Muscle of leg (tissue), 11 donors: ENCODE results near the gene TSPEAR. TPM values are rescaled to one million over a fixed set of nuclear protein-coding genes. Genes with fewer than 3 reads are reported as not detected.

Experiments
- DNase-seq: peaks from one replicate; pipeline ENCODE4 v3.0.0; 2013
- H3K27ac ChIP-seq: one replicate; pipeline ENCODE4 v1.5.1; 2013; ENCODE audit warnings: mild to moderate bottlenecking, low read length, control low read depth
- H3K27me3 ChIP-seq: one replicate; pipeline ENCODE4 v1.6.1; 2013; ENCODE audit warnings: low read length; ENCODE audit not compliant: control insufficient read depth, insufficient read depth
- H3K36me3 ChIP-seq: one replicate; pipeline ENCODE4 v1.6.1; 2013; ENCODE audit warnings: low read length; ENCODE audit not compliant: control insufficient read depth, insufficient read depth
- H3K4me1 ChIP-seq: one replicate; pipeline ENCODE4 v1.6.1; 2013; ENCODE audit warnings: low read length; ENCODE audit not compliant: control insufficient read depth, insufficient read depth
- H3K4me3 ChIP-seq: one replicate; pipeline ENCODE4 v1.5.1; 2013; ENCODE audit warnings: low read length, control low read depth
- H3K9me3 ChIP-seq: replicated peaks from 2 replicates; pipeline ENCODE4 v1.6.1; 2013; ENCODE audit warnings: low read depth, low read length; ENCODE audit not compliant: control insufficient read depth
- WGBS: methylation state at CpG from one replicate; pipeline ENCODE4 v1.1.5; 2013; ENCODE audit warnings: missing lambda C conversion rate; ENCODE audit not compliant: insufficient coverage; 5-methylcytosine and 5-hydroxymethylcytosine counted together
- polyA plus RNA-seq, 8 donors: library from polyadenylated mRNA; unstranded; fragments of 120-200 nt; gene quantifications; one replicate each; pipeline versions ENCODE4 v1.2.1 to v1.2.3, GENCODE V29; 2013; ENCODE audit warnings: inconsistent platforms in 1 of 8, low replicate concordance in 1 of 8; ENCODE audit not compliant: insufficient read length in 8 of 8, insufficient read depth in 1 of 8
- total RNA-seq: library from RNA; stranded (reverse); fragments of 120-200 nt; gene quantifications from one replicate; pipeline ENCODE4 v1.2.4, GENCODE V29; 2013

TSPEAR gene
- total and polyA plus RNA-seq, 9 donors, result 0.04 to 1.5 (median 0.10) TPM; not detected in 2

DNA sequence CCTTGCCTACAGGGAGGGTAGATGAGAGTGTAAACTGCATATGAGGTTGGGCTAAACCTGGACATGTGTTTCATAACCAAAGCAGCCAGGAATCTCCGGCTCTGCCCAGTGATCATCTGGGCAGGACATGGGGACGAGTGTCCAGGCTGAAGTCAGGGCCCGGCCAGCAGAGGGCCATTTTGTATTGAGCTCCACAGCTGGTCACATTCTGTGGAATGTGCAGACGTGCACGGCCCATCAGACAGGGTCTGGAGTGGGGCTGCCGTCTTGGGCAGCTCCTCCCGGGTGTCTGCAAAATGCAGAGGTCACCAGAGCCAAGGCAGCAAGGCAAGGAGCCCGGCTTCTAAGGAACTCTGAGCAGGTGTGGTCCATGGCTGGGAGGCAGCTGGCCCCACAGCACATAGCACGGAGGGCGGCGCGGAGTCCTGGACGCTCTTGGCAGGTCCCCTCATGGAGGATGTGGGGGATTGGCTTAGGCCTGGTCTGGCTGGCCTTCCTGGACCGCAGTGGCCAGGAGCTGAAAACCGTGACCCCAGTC is 249.8 kb downstream of the TSPEAR start:
- Histone ChIP-seq H3K4me3 (no peak overlapping the region), H3K4me1 (peaks cover 23% of the 10 kb centered on the region), H3K27me3 (peaks cover 4% of the 10 kb centered on the region), H3K27ac (peak overlapping the region; percentile 20), H3K36me3 (peaks cover 4% of the 10 kb centered on the region), H3K9me3 (no peaks in the 10 kb centered on the region)
- peak; percentile 77 for DNase-seq
- WGBS, result 22% methylated on average over 15 of the region's 15 CpGs

DNA sequence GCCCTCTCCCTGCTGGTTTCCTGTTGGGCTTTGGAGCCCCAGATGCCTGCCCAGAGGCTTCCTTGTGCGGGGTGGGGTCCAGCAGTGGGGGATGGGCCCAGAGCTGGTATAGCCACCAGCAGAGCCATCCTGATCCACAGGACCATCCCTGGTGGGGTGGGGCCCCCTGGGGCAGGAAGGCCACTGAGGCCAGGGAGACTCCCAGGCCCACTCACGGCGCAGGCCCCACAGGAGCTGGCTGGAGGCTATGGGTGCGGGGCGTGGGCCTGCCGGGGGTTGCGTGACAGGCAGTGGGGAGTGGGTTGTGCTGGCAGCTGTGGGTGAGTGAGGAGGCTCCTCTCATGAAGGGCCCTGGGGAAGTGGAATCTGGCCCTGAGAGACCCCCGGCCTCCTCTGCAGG is 250.4 kb downstream of the TSPEAR start:
- peaks cover 4% of the 10 kb centered on the region for H3K27me3 ChIP-seq
- no peak for DNase-seq
- no peak overlapping the region for H3K4me3 ChIP-seq
- H3K9me3 ChIP-seq, result no peaks in the 10 kb centered on the region
- H3K4me1 ChIP-seq, result peaks cover 27% of the 10 kb centered on the region
- no peak overlapping the region for H3K27ac ChIP-seq
- WGBS, result 90% methylated on average over 3 of the region's 8 CpGs
- peaks cover 4% of the 10 kb centered on the region for H3K36me3 ChIP-seq

DNA sequence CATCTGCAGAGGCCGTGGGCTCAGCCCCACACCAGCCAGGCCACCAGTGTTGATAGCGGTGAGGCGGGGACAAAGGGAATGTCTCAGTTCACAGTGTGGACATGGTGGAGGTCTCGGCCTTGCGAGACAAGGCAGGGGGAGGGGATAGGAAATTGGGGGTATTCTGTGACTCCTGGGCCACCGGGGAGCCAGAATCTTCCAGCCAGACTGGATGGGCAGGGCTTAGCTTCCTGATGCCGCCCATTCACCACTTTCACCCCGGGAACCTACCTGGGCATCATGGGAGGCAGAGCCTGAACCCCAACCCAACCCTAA is 251.0 kb downstream of the TSPEAR start:
- Histone ChIP-seq H3K9me3 (no peaks in the 10 kb centered on the region), H3K27ac (no peak overlapping the region), H3K4me1 (peaks cover 30% of the 10 kb centered on the region), H3K36me3 (peaks cover 4% of the 10 kb centered on the region), H3K4me3 (no peak overlapping the region), H3K27me3 (peaks cover 4% of the 10 kb centered on the region)
- no peak for DNase-seq
- 84% methylated on average over 5 of the region's 8 CpGs for WGBS

DNA sequence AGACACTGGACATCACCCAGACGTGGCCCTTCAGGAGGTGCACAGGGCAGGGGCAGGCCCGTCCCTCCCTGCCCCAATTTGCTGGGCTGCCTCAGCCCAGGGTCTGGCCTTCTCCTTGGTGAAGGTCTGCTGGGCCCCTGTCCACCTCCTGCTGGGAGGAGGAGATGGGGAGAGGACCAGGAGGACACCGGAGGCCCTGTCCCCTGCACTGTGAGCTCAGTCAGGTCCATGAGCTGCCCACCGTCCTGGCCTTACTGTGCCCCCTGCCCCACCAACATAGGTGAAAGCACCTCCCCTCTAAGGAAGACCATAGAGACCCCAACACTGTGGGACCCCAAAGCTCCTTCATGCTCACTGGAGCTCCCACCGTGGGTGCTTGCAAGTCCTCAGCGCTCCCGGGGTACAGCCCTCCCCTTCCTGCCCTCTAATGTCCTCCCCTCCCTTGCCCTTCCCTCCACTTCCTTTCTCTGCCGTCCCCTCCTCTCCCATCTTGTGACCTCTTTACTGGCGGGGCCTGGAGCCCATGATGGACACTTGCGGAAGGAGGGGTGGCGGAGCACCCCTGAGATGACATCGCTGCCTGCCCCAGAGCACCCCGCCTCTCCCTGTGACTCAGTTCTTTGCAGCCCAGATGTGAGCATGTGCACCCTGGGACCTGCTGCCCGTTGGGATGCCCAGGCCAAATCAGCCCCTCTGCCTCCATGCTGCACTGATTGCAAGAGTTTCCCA is 251.5 kb downstream of the TSPEAR start:
- 81% methylated on average over 11 of the region's 14 CpGs for WGBS
- Histone ChIP-seq H3K4me3 (no peak overlapping the region), H3K27me3 (peaks cover 4% of the 10 kb centered on the region), H3K9me3 (no peaks in the 10 kb centered on the region), H3K4me1 (peaks cover 30% of the 10 kb centered on the region), H3K36me3 (peaks cover 4% of the 10 kb centered on the region), H3K27ac (no peak overlapping the region)
- no peak for DNase-seq

DNA sequence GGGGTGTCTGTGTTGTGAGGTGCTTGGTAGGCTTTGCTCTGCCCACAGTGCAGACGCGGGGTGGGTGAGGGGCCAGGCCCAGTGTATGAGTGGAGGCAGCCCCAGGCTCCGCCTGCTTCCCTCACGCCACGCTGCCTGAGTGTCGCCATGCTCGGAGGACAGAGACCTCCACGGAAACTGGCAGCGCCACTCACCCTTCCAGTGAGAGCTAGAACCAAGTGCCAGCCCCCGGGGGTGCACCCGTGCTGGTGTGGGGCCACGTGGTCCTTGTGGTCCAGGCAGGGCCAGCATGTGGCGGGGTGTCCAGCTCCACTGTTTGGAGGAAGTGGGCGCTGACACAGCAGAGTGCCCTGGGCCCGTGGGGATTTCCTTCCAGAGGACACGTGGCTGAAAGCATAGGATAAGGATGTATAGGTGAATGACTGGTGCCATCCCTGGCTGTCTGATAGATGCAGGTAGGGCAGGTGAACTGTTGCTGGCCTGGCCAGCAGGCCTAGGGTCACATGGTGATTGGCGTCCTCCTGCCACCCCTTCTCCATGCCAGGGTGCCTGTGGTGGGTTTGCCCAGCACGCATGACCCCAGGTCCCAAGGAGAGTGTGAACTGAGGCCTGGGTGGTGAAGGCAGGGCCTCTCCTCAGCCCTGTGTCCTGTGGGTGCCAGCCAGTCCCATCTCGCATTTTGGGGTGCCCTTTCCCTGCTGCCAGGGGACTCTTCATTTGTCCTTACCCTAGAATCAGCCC is 252.2 kb downstream of the TSPEAR start:
- Histone ChIP-seq H3K27me3 (peaks cover 6% of the 10 kb centered on the region), H3K9me3 (peaks cover 2% of the 10 kb centered on the region), H3K4me1 (peaks cover 30% of the 10 kb centered on the region), H3K27ac (no peak overlapping the region), H3K36me3 (peaks cover 4% of the 10 kb centered on the region), H3K4me3 (no peak overlapping the region)
- 91% methylated on average over 17 of the region's 19 CpGs for WGBS
- no peak for DNase-seq

DNA sequence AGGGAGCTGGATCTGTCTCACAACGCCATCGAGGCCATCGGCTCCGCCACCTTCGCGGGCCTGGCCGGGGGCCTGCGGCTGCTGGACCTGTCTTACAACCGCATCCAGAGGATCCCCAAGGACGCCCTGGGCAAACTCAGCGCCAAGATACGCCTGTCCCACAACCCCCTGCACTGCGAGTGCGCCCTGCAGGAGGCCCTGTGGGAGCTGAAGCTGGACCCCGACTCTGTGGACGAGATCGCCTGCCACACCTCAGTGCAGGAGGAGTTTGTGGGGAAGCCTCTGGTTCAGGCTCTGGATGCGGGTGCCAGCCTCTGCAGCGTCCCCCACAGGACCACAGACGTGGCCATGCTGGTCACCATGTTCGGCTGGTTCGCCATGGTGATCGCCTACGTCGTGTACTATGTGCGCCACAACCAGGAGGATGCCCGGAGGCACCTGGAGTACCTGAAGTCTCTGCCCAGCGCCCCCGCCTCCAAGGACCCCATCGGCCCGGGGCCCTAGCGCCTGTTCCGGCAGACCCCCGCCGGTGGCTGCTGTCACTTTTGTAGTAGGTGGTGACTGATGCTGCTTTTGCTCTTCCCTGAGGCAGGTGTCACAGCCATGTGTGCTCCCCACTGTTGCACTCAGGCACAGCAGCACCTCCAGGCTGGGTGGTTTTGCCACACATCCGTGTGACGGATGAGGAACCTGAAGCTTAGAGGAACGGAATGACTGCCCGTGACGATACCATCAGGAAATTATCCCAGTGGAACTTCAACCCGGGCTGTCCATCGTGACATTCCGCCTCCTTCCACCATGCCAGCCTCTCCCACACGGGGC is 254.2 kb downstream of the TSPEAR start:
- Histone ChIP-seq H3K9me3 (peaks cover 6% of the 10 kb centered on the region), H3K27ac (no peak overlapping the region), H3K36me3 (peaks cover 4% of the 10 kb centered on the region), H3K27me3 (peaks cover 10% of the 10 kb centered on the region), H3K4me1 (peaks cover 24% of the 10 kb centered on the region), H3K4me3 (no peak overlapping the region)
- DNase-seq, result no peak
- 96% methylated on average over 30 of the region's 44 CpGs for WGBS

DNA sequence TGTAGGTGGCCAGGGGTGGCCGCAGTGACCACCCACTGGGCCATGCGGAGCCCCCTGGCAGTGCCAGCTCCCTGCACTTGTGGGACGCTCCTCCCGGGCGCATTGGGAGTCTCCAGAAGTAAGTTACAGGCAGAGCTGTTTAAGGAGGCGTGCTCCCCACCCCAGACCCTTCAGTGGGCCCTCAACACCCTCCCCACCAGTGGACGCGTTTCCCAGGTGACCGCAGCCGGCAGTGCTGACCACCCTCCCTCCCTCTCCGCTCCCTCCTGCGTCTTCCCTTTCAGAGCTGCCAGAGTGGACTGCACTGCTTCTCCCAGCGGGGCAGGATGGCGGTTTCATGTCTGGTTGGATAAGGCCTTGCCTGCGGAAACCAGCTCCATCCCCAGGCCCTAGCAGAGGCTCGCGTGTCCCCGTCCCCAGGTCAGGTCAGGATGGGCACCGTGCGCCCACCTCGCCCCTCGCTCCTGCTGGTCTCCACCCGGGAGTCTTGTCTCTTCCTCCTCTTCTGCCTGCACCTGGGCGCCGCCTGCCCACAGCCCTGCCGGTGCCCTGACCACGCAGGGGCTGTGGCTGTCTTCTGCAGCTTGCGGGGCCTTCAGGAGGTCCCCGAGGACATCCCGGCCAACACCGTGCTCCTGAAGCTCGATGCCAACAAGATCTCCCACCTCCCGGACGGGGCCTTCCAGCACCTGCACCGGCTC is 255.0 kb downstream of the TSPEAR start:
- 76% methylated on average over 30 of the region's 35 CpGs for WGBS
- no peak for DNase-seq
- Histone ChIP-seq H3K36me3 (peaks cover 4% of the 10 kb centered on the region), H3K4me1 (peaks cover 16% of the 10 kb centered on the region), H3K4me3 (peak overlapping the region; percentile 48), H3K27me3 (peaks cover 14% of the 10 kb centered on the region), H3K9me3 (peaks cover 6% of the 10 kb centered on the region), H3K27ac (no peak overlapping the region)

DNA sequence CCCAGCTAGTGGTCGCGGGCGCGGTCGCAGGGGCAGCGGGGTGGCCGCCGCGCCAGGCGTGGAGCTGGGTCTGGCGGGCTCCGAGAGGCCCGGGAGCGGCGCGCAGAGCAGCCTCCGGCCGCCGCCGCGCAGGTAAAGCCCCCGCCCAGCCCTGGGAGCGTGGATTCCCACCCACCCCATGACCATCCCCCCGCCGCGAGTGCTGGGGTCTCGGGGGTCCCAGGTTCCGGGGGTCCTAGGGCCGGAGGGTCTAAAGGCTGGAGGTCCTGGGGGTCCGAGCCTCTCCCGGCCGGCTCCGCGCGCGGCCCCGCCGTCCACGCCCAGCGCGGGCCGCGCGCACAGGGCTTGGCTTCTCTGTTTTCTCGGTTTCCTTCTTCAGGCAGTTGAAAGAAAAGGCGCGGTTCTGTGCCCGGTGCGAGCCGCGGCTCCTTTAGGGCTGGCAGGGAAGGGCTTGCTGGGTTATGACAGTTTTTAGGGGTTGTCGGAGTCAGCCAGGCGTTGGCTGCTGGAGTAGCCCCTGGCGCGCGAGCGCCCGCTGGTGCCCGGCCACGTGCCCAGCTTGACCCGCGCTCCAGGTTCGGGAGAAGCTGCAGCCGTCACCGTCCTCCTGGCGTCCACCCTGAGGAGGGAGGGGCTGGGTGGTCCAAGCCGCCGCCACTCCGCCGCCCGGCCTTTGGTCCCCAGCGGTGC is 255.7 kb downstream of the TSPEAR start:
- H3K27me3 ChIP-seq, result peaks cover 19% of the 10 kb centered on the region
- H3K4me1 ChIP-seq, result peaks cover 9% of the 10 kb centered on the region
- peaks cover 4% of the 10 kb centered on the region for H3K36me3 ChIP-seq
- peak overlapping the region; percentile 48 for H3K4me3 ChIP-seq
- peak; percentile 36 for DNase-seq
- H3K27ac ChIP-seq, result no peak overlapping the region
- peaks cover 6% of the 10 kb centered on the region for H3K9me3 ChIP-seq
- WGBS, result under 1% methylated on average over 68 of the region's 72 CpGs

DNA sequence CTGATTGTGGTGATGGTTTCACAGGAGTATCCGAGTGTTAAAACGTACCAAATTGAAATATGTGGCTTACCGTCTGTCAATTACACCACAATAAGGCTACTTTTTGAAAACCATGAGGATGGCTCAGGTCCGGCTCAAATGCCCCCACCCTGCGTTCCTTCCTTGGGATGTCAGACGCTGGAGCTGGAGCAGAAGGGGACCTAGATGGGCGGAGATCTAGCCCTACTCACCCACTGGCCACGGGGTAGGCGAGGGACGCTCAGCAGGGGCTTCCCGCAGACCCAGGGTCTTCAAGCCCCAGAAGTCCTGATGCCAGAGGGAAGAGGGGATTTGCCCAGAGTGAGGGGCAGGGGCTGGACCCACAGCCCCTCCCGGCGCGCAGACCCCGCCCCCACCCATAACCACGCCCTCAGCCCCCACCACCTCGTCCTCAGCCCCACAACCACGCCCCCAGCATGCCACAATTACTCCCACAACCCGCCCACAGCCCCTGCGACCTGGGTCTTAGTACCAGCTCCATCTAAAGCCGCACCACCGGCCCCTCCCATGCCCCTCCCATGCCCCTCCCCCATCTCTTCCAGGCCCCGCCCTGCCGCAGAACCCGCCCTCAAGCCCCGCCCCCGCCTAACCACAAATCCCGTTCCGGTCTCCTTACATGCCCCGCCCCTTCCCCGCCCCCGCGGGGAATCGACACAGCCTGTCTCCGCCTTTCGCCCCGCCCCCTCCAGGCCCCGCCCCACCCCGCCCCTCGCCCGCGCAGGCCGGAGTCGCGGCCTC is 256.4 kb downstream of the TSPEAR start, which contains the start of gene LRRC3:
TSS of gene LRRC3 (plus strand) at position 764 of the 777 bp plus-strand sequence. CDS start 1,135 bp downstream, outside the sequence.
- peaks cover 6% of the 10 kb centered on the region for H3K9me3 ChIP-seq
- peak within 1 kb of the TSS; percentile 48 for H3K4me3 ChIP-seq
- peak; percentile 83 for DNase-seq
- no peak within 1 kb of the TSS for H3K27ac ChIP-seq
- peaks cover 7% of the 10 kb centered on the region for H3K4me1 ChIP-seq
- WGBS, result 3% methylated on average over 20 of the region's 45 CpGs
- peaks cover 23% of the 10 kb centered on the region for H3K27me3 ChIP-seq
- H3K36me3 ChIP-seq, result peaks cover 4% of the 10 kb centered on the region
